ENCODE data around the gene DCP2. TPM values are rescaled to one million over a fixed set of nuclear protein-coding genes. Genes with fewer than 3 reads are reported as not detected.

Gene DCP2
- 19.5 and 20.5 TPM in 2 replicates for total RNA-seq
- 7.9 and 8.9 TPM in 2 replicates for polyA plus RNA-seq
- polyA plus RNA-seq (2012), result 7.7 and 7.9 TPM in 2 replicates
- 5.2 and 11.1 TPM in 2 replicates for polyA minus RNA-seq (ENCODE audit: low replicate concordance)

DNA sequence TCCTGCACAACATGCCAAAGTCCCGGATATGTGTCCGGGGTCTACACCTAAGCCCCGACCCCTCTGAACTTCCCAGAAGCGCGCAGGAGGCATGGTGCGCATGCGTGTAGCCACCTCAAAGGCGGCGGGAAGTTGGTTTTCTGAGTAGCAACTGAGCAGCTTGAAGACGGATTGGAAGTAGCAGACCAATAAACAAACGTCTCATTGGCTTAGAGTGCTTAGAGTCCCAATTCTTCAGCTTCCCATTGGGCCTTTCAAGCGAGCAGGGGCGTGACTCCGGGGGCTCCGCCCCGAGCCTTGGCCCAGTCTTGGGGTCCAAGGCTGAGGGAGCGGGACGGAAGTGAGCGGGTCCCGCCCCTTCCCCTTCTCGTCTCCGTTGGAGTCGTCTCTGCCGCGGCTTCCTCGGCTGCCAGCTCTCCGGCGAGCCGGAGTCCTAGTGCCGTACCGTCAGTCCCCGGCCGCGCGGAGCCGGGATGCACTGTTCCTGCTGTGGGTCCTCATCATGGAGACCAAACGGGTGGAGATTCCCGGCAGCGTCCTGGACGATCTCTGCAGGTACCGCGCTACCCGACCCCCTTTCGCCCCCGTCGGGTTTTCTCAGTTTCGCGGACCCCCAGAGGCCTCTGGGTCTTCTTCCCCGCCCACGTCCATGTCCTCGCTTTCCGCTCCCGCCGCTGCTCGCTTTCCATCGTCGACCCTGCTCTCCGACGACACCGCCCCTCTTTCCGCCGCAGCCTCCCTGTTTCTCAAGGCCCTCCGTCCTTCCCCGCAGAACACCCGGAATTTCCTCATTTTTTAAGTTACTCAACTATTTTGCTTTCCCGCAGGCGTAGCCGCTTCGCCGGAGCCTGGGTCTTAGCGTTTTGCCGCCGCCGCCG is at the start of gene DCP2:
TSS of gene DCP2 (plus strand) at position 367 of the 878 bp plus-strand sequence. CDS start at position 503, 136 bp downstream.
- H3K4me1 ChIP-seq (ENCODE audit: control insufficient read depth, extremely low read depth, insufficient read depth, low read length), result peaks cover 2% of the 10 kb centered on the region
- no peak for TF ChIP-seq EZH2 (IDR thresholded peaks at IDR 0.05; ENCODE audit: low read length, missing control alignments)
- TF ChIP-seq, protein P1, sequence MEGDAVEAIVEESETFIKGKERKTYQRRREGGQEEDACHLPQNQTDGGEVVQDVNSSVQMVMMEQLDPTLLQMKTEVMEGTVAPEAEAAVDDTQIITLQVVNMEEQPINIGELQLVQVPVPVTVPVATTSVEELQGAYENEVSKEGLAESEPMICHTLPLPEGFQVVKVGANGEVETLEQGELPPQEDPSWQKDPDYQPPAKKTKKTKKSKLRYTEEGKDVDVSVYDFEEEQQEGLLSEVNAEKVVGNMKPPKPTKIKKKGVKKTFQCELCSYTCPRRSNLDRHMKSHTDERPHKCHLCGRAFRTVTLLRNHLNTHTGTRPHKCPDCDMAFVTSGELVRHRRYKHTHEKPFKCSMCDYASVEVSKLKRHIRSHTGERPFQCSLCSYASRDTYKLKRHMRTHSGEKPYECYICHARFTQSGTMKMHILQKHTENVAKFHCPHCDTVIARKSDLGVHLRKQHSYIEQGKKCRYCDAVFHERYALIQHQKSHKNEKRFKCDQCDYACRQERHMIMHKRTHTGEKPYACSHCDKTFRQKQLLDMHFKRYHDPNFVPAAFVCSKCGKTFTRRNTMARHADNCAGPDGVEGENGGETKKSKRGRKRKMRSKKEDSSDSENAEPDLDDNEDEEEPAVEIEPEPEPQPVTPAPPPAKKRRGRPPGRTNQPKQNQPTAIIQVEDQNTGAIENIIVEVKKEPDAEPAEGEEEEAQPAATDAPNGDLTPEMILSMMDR (conservative IDR thresholded peaks at IDR 0.05 in 1 of 2, IDR thresholded peaks at IDR 0.05 in 1 of 2; ENCODE audit: low read depth in 1 of 2, low read length in 2 of 2), result no peak
- H3K4me2 ChIP-seq (ENCODE audit: extremely low read depth, insufficient read depth, low read length), result peak within 1 kb of the TSS; percentile 96
- no peaks in the 10 kb centered on the region for H3K27me3 ChIP-seq (ENCODE audit: control insufficient read depth, insufficient read depth, low read length)
- H3K36me3 ChIP-seq (ENCODE audit: control insufficient read depth, insufficient read depth, low read length), result no peaks in the 10 kb centered on the region
- DNase-seq (ENCODE audit: low read depth in 2 of 2), result peak; percentile 100
- no peaks in the 10 kb centered on the region for H3K9me3 ChIP-seq (ENCODE audit: control insufficient read depth, insufficient read depth, low read depth, low read length)
- H3K9ac ChIP-seq (ENCODE audit: insufficient read depth, low read length), result peak within 1 kb of the TSS; percentile 86
- peak within 1 kb of the TSS; percentile 78 to 96 (median 84) for H3K4me3 ChIP-seq (replicated peaks in 1 of 4; ENCODE audit: control extremely low read depth in 1 of 4, insufficient read depth in 1 of 4, low read depth in 3 of 4, low read length in 4 of 4)
- peak within 1 kb of the TSS; percentile 87 for H3K27ac ChIP-seq (ENCODE audit: insufficient read depth, low read length)
- peak within 1 kb of the TSS; percentile 98 for H2AFZ ChIP-seq (ENCODE audit: low read length)
- peaks cover 48% of the 10 kb centered on the region for H3K79me2 ChIP-seq (ENCODE audit: control insufficient read depth, insufficient read depth, low read length)
- H4K20me1 ChIP-seq (ENCODE audit: control insufficient read depth, extremely low read depth, insufficient read depth, low read length), result no peaks in the 10 kb centered on the region

DNA sequence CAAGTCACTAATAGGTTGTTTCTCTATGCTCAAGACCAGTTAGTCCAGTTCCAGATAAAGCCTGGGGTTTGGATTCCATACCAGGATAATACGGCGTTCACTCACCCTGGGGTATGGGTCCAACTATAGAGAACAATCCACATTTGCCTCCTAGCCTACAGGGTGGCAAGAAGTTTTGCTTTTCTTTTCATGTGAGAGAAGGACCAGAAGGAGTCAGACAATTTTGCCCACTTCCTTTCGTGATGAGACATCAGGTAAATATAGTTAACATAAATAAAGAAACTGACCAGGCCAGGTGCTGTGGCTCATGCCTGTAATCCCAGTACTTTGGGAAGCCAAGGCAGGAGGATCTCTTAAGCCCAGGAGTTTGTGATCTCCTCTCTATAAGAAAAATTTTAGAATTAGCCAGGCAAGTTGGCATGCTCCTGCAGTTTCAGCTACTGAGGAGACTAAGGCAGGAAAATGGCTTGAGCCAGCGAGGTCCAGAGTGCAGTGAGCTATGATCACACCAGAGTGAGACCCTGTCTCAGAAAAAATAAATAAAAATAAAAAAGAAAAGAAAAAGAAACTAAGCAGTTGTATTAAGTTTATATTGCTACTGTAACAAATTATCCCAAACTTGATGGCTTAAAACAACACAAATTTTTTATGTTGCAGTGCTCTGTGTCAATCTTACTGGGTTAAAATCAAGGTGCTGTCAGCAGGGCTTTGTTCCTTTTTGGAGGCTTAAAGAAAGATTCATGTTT is 47.1 kb upstream of the DCP2 start:
- H3K9me3 ChIP-seq (ENCODE audit: control insufficient read depth, insufficient read depth, low read depth, low read length), result no peaks in the 10 kb centered on the region
- H3K4me1 ChIP-seq (ENCODE audit: control insufficient read depth, extremely low read depth, insufficient read depth, low read length), result peaks cover 11% of the 10 kb centered on the region
- H3K27me3 ChIP-seq (ENCODE audit: control insufficient read depth, insufficient read depth, low read length), result no peaks in the 10 kb centered on the region
- no peak overlapping the region for H3K27ac ChIP-seq (ENCODE audit: insufficient read depth, low read length)
- no peak for DNase-seq (ENCODE audit: low read depth in 2 of 2)
- no peak overlapping the region for H3K4me3 ChIP-seq (replicated peaks in 1 of 4; ENCODE audit: control extremely low read depth in 1 of 4, insufficient read depth in 1 of 4, low read depth in 3 of 4, low read length in 4 of 4)
- H4K20me1 ChIP-seq (ENCODE audit: control insufficient read depth, extremely low read depth, insufficient read depth, low read length), result no peaks in the 10 kb centered on the region
- no peak for TF ChIP-seq EZH2 (IDR thresholded peaks at IDR 0.05; ENCODE audit: low read length, missing control alignments)
- TF ChIP-seq, protein P1 (conservative IDR thresholded peaks at IDR 0.05 in 1 of 2, IDR thresholded peaks at IDR 0.05 in 1 of 2; ENCODE audit: low read depth in 1 of 2, low read length in 2 of 2), result no peak
- H3K79me2 ChIP-seq (ENCODE audit: control insufficient read depth, insufficient read depth, low read length), result no peaks in the 10 kb centered on the region
- no peak overlapping the region for H2AFZ ChIP-seq (ENCODE audit: low read length)
- H3K36me3 ChIP-seq (ENCODE audit: control insufficient read depth, insufficient read depth, low read length), result no peaks in the 10 kb centered on the region
- H3K9ac ChIP-seq (ENCODE audit: insufficient read depth, low read length), result no peak overlapping the region
- H3K4me2 ChIP-seq (ENCODE audit: extremely low read depth, insufficient read depth, low read length), result no peak overlapping the region

DNA sequence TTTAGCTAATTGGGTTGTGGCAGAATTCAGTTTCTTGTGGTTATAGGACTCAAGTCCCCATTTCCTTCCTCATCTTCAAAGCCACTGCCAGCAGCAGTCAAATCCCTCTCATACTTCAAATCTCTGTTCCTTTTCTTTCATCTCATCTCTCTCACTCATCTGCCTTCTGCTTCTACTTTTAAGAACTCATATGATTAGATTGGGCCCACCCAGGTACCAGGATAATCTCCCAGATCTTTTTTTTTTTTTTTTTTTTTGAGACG is 46.6 kb upstream of the DCP2 start:
- Histone ChIP-seq H3K9ac (ENCODE audit: insufficient read depth, low read length) (no peak overlapping the region), H3K4me3 (replicated peaks in 1 of 4; ENCODE audit: control extremely low read depth in 1 of 4, insufficient read depth in 1 of 4, low read depth in 3 of 4, low read length in 4 of 4) (no peak overlapping the region), H3K27ac (ENCODE audit: insufficient read depth, low read length) (no peak overlapping the region), H3K79me2 (ENCODE audit: control insufficient read depth, insufficient read depth, low read length) (no peaks in the 10 kb centered on the region), H3K4me2 (ENCODE audit: extremely low read depth, insufficient read depth, low read length) (no peak overlapping the region), H3K27me3 (ENCODE audit: control insufficient read depth, insufficient read depth, low read length) (no peaks in the 10 kb centered on the region), H4K20me1 (ENCODE audit: control insufficient read depth, extremely low read depth, insufficient read depth, low read length) (no peaks in the 10 kb centered on the region), H3K4me1 (ENCODE audit: control insufficient read depth, extremely low read depth, insufficient read depth, low read length) (peaks cover 11% of the 10 kb centered on the region), H2AFZ (ENCODE audit: low read length) (no peak overlapping the region), H3K36me3 (ENCODE audit: control insufficient read depth, insufficient read depth, low read length) (no peaks in the 10 kb centered on the region), H3K9me3 (ENCODE audit: control insufficient read depth, insufficient read depth, low read depth, low read length) (no peaks in the 10 kb centered on the region)
- DNase-seq (ENCODE audit: low read depth in 2 of 2), result no peak
- TF ChIP-seq EZH2 (IDR thresholded peaks at IDR 0.05; ENCODE audit: low read length, missing control alignments), result no peak
- TF ChIP-seq, protein P1 (conservative IDR thresholded peaks at IDR 0.05 in 1 of 2, IDR thresholded peaks at IDR 0.05 in 1 of 2; ENCODE audit: low read depth in 1 of 2, low read length in 2 of 2), result no peak

Data from fibroblast of lung (primary cell).